Measurements from ENCODE around the gene ENTHD1. TPM values are rescaled to one million over a fixed set of nuclear protein-coding genes. Genes with fewer than 3 reads are reported as not detected.

ENTHD1 gene
- total and polyA plus RNA-seq, 2 experiments from 2014 or later: not detected

GRCh38 chr22:39910876-39911613 is 17.5 kb upstream of the ENTHD1 start:
- Histone ChIP-seq H3K36me3 (no peaks in the 10 kb centered on the region), H3K4me1 (ENCODE audit: low read depth) (peaks cover 7% of the 10 kb centered on the region), H3K27me3 (no peaks in the 10 kb centered on the region), H3K9me3 (ENCODE audit: low read depth) (no peaks in the 10 kb centered on the region), H3K4me3 (no peak overlapping the region), H3K27ac (no peak overlapping the region)
- TF ChIP-seq, protein P1, sequence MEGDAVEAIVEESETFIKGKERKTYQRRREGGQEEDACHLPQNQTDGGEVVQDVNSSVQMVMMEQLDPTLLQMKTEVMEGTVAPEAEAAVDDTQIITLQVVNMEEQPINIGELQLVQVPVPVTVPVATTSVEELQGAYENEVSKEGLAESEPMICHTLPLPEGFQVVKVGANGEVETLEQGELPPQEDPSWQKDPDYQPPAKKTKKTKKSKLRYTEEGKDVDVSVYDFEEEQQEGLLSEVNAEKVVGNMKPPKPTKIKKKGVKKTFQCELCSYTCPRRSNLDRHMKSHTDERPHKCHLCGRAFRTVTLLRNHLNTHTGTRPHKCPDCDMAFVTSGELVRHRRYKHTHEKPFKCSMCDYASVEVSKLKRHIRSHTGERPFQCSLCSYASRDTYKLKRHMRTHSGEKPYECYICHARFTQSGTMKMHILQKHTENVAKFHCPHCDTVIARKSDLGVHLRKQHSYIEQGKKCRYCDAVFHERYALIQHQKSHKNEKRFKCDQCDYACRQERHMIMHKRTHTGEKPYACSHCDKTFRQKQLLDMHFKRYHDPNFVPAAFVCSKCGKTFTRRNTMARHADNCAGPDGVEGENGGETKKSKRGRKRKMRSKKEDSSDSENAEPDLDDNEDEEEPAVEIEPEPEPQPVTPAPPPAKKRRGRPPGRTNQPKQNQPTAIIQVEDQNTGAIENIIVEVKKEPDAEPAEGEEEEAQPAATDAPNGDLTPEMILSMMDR (IDR thresholded peaks at IDR 0.05; ENCODE audit: low read depth, low read length): no peak
- DNase-seq (ENCODE audit: low read depth in 1 of 2, low spot score in 1 of 2): no peak

GRCh38 chr22:39908737-39909136 is 15.2 kb upstream of the ENTHD1 start:
- no peak overlapping the region for H3K27ac ChIP-seq
- no peaks in the 10 kb centered on the region for H3K36me3 ChIP-seq
- H3K4me1 ChIP-seq (ENCODE audit: low read depth): peaks cover 2% of the 10 kb centered on the region
- TF ChIP-seq, protein P1 (IDR thresholded peaks at IDR 0.05; ENCODE audit: low read depth, low read length): no peak
- no peaks in the 10 kb centered on the region for H3K27me3 ChIP-seq
- H3K4me3 ChIP-seq: no peak overlapping the region
- no peak for DNase-seq (ENCODE audit: low read depth in 1 of 2, low spot score in 1 of 2)
- H3K9me3 ChIP-seq (ENCODE audit: low read depth): no peaks in the 10 kb centered on the region

GRCh38 chr22:39908136-39908535 is 14.6 kb upstream of the ENTHD1 start:
- Histone ChIP-seq H3K4me1 (ENCODE audit: low read depth) (no peaks in the 10 kb centered on the region), H3K9me3 (ENCODE audit: low read depth) (no peaks in the 10 kb centered on the region), H3K27me3 (no peaks in the 10 kb centered on the region), H3K36me3 (no peaks in the 10 kb centered on the region), H3K27ac (no peak overlapping the region), H3K4me3 (no peak overlapping the region)
- TF ChIP-seq, protein P1 (IDR thresholded peaks at IDR 0.05; ENCODE audit: low read depth, low read length): no peak
- no peak for DNase-seq (ENCODE audit: low read depth in 1 of 2, low spot score in 1 of 2)

DNA sequence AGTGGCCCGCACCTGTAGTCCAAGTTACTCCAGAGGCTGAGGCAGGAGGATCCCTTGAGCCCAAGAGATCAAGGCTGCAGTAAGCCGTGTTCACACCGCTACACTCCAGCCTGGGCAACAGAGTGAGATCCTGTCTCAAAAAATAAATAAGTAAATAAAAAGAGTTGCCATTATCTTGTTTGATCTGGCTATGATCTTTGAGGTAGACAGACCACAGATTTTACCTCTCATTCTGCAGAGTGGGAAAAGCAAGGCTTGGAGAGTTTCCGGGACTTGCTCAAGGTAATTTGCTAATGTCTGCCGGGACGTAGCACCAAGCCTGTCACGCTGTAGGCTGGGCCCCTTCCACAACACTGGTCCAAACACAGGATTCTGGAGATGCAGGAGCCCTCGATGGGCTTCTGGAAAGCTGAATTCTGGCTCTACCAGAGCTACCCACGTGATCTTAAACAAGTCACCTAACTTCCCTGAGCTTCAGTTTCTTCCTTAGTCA is 14.1 kb upstream of the ENTHD1 start:
- H3K4me3 ChIP-seq: no peak overlapping the region
- no peaks in the 10 kb centered on the region for H3K27me3 ChIP-seq
- no peaks in the 10 kb centered on the region for H3K36me3 ChIP-seq
- no peak overlapping the region for H3K27ac ChIP-seq
- no peaks in the 10 kb centered on the region for H3K9me3 ChIP-seq (ENCODE audit: low read depth)
- no peaks in the 10 kb centered on the region for H3K4me1 ChIP-seq (ENCODE audit: low read depth)
- DNase-seq (ENCODE audit: low read depth in 1 of 2, low spot score in 1 of 2): no peak
- TF ChIP-seq, protein P1 (IDR thresholded peaks at IDR 0.05; ENCODE audit: low read depth, low read length): no peak

DNA sequence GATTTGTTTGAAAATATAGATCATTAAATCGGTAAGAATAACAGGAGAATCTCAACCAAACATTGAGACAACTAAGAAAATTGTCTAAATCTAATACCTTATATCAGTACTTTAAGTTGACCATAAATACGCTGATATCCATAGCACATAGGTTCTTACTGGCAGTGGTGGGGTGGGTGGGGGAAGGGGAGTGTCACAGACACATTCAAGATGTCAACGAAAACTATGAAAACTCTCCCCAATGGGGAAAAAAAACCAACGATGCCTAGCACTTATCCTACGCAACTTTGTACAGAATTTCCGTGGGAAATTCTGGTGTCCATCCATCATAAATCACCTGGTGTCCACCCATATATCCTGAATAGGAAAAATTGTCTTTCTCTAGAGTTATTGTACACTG is 13.5 kb upstream of the ENTHD1 start:
- Histone ChIP-seq H3K27ac (no peak overlapping the region), H3K36me3 (no peaks in the 10 kb centered on the region), H3K9me3 (ENCODE audit: low read depth) (no peaks in the 10 kb centered on the region), H3K4me3 (no peak overlapping the region), H3K27me3 (no peaks in the 10 kb centered on the region), H3K4me1 (ENCODE audit: low read depth) (no peaks in the 10 kb centered on the region)
- no peak for DNase-seq (ENCODE audit: low read depth in 1 of 2, low spot score in 1 of 2)
- TF ChIP-seq, protein P1 (IDR thresholded peaks at IDR 0.05; ENCODE audit: low read depth, low read length): no peak

All from cardiac muscle cell (in vitro differentiated cells and primary cell).